Measurements from ENCODE around the gene SELENOO.

DNA sequence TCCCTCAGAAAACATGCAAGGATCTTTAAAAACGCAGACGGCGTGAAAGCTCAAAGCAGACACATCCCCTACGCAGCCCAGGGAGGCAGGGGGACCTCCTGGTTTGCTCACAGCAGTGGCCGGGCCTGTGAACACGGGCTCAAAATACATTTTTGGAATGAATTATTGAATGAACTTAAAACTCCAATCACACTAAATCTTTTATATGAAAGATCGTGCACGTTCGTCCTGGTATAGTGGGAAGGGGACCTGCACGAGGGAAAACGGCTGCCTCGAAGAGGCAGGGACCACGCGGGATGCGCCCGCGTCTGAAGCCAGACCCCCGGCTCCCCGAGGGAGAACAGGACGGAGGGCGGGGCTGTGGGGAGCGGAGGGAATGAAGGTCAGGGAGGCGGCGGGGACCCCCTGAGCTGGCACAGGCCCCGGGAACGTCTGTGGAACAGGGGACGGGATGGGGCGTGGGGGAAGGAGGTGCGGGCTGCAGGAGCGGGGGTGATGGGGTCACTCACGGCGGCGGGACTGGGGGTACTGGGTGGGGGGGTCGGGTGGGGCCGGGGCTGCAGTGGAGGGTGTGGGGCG lies 31.5 kb upstream of the SELENOO start:
- TF ChIP-seq EZH2 (IDR thresholded peaks at IDR 0.05), result no peak
- TF ChIP-seq, protein P1, sequence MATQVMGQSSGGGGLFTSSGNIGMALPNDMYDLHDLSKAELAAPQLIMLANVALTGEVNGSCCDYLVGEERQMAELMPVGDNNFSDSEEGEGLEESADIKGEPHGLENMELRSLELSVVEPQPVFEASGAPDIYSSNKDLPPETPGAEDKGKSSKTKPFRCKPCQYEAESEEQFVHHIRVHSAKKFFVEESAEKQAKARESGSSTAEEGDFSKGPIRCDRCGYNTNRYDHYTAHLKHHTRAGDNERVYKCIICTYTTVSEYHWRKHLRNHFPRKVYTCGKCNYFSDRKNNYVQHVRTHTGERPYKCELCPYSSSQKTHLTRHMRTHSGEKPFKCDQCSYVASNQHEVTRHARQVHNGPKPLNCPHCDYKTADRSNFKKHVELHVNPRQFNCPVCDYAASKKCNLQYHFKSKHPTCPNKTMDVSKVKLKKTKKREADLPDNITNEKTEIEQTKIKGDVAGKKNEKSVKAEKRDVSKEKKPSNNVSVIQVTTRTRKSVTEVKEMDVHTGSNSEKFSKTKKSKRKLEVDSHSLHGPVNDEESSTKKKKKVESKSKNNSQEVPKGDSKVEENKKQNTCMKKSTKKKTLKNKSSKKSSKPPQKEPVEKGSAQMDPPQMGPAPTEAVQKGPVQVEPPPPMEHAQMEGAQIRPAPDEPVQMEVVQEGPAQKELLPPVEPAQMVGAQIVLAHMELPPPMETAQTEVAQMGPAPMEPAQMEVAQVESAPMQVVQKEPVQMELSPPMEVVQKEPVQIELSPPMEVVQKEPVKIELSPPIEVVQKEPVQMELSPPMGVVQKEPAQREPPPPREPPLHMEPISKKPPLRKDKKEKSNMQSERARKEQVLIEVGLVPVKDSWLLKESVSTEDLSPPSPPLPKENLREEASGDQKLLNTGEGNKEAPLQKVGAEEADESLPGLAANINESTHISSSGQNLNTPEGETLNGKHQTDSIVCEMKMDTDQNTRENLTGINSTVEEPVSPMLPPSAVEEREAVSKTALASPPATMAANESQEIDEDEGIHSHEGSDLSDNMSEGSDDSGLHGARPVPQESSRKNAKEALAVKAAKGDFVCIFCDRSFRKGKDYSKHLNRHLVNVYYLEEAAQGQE (IDR thresholded peaks at IDR 0.05; ENCODE audit: low read depth), result no peak
- TF ChIP-seq, protein P2, sequence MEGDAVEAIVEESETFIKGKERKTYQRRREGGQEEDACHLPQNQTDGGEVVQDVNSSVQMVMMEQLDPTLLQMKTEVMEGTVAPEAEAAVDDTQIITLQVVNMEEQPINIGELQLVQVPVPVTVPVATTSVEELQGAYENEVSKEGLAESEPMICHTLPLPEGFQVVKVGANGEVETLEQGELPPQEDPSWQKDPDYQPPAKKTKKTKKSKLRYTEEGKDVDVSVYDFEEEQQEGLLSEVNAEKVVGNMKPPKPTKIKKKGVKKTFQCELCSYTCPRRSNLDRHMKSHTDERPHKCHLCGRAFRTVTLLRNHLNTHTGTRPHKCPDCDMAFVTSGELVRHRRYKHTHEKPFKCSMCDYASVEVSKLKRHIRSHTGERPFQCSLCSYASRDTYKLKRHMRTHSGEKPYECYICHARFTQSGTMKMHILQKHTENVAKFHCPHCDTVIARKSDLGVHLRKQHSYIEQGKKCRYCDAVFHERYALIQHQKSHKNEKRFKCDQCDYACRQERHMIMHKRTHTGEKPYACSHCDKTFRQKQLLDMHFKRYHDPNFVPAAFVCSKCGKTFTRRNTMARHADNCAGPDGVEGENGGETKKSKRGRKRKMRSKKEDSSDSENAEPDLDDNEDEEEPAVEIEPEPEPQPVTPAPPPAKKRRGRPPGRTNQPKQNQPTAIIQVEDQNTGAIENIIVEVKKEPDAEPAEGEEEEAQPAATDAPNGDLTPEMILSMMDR (IDR thresholded peaks at IDR 0.05 in 2 of 3, conservative IDR thresholded peaks at IDR 0.05 in 1 of 3; ENCODE audit: borderline replicate concordance in 1 of 3, insufficient read depth in 1 of 3, low read depth in 2 of 3, low read length in 2 of 3), result no peak
- no peak for TF ChIP-seq POLR2A (IDR thresholded peaks at IDR 0.05; ENCODE audit: borderline replicate concordance, extremely low read depth, insufficient read depth, insufficient read length)
- TF ChIP-seq, protein P3, sequence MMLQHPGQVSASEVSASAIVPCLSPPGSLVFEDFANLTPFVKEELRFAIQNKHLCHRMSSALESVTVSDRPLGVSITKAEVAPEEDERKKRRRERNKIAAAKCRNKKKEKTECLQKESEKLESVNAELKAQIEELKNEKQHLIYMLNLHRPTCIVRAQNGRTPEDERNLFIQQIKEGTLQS (IDR thresholded peaks at IDR 0.05), result no peak
- TF ChIP-seq CBX3 (IDR thresholded peaks at IDR 0.05; ENCODE audit: low read depth), result no peak
- TF ChIP-seq EGR1 (IDR thresholded peaks at IDR 0.05; ENCODE audit: low read depth), result no peak

Data from HCT116 (cell line).